ENCODE results near the gene FRAS1. TPM values are rescaled to one million over a fixed set of nuclear protein-coding genes. Genes with fewer than 3 reads are reported as not detected.

FRAS1 gene
- polyA plus RNA-seq, 1 donor from 2014 or later, result 2.8 TPM

- Histone ChIP-seq H3K4me2 (ENCODE audit: low read length) (no peak overlapping the region), H3K4me3 (ENCODE audit: low read length) (no peak overlapping the region), H2AFZ (ENCODE audit: low read depth, low read length) (no peak overlapping the region), H3K27me3 (ENCODE audit: insufficient read depth, low read depth, low read length) (peaks cover 5% of the 10 kb centered on the region), H3K9ac (ENCODE audit: low read length) (no peak overlapping the region), H3K9me2 (ENCODE audit: insufficient read depth, low read length) (no peaks in the 10 kb centered on the region), H3F3A (ENCODE audit: insufficient read depth, low read length, poor library complexity, severe bottlenecking) (no peaks in the 10 kb centered on the region), H3K79me2 (replicated peaks; ENCODE audit: insufficient read depth, low read length) (no peaks in the 10 kb centered on the region), H3K27ac (ENCODE audit: low read length) (no peak overlapping the region), H3K36me3 (ENCODE audit: insufficient read depth, low read length) (no peaks in the 10 kb centered on the region), H4K20me1 (ENCODE audit: insufficient read depth) (no peaks in the 10 kb centered on the region), H3K9me3 (ENCODE audit: low read length) (no peaks in the 10 kb centered on the region)
- TF ChIP-seq MXI1 (conservative IDR thresholded peaks at IDR 0.05; ENCODE audit: poor library complexity, severe bottlenecking) (no peak), RAD21 (conservative IDR thresholded peaks at IDR 0.05) (no peak), EP300 (conservative IDR thresholded peaks at IDR 0.05; ENCODE audit: poor library complexity, severe bottlenecking) (no peak), EZH2 (IDR thresholded peaks at IDR 0.05; ENCODE audit: borderline replicate concordance, insufficient read depth, low read length, poor library complexity, severe bottlenecking) (no peak), REST (IDR thresholded peaks at IDR 0.05; ENCODE audit: borderline replicate concordance) (no peak), TAF1 (IDR thresholded peaks at IDR 0.05; ENCODE audit: low read depth) (no peak), SMC3 (conservative IDR thresholded peaks at IDR 0.05; ENCODE audit: poor library complexity) (no peak), POLR2AphosphoS5 (IDR thresholded peaks at IDR 0.05) (no peak), CTCF (IDR thresholded peaks at IDR 0.05; ENCODE audit: poor library complexity, severe bottlenecking) (no peak)
Observed at GRCh38 chr4:78225236-78225635, 168.1 kb downstream of the FRAS1 start.

DNA sequence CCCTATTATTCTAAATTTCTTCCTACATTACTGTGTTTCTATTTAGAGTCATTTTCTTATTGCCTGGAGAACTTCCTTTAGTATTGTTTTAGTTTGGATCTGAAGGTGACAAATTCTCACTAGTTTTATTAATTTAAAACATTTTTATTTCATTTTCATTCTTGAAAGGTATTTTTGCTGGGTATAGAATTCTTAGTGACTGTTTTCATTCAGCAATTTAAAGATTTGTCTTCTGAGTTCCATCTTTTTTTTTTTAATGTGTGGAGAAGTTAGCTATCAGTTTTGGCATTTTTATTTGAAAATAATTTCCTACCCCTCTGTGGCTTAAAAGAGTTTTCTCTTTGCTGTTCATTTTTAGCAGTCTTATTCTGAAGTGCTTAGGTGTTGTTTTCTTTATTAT lies 169.2 kb downstream of the FRAS1 start:
- Histone ChIP-seq H3K79me2 (replicated peaks; ENCODE audit: insufficient read depth, low read length) (no peaks in the 10 kb centered on the region), H3K27me3 (ENCODE audit: insufficient read depth, low read depth, low read length) (peaks cover 5% of the 10 kb centered on the region), H4K20me1 (ENCODE audit: insufficient read depth) (no peaks in the 10 kb centered on the region), H3K9me2 (ENCODE audit: insufficient read depth, low read length) (no peaks in the 10 kb centered on the region), H3K9ac (ENCODE audit: low read length) (no peak overlapping the region), H3K9me3 (ENCODE audit: low read length) (no peaks in the 10 kb centered on the region), H2AFZ (ENCODE audit: low read depth, low read length) (no peak overlapping the region), H3K36me3 (ENCODE audit: insufficient read depth, low read length) (no peaks in the 10 kb centered on the region), H3K4me2 (ENCODE audit: low read length) (no peak overlapping the region), H3K4me3 (ENCODE audit: low read length) (no peak overlapping the region), H3F3A (ENCODE audit: insufficient read depth, low read length, poor library complexity, severe bottlenecking) (no peaks in the 10 kb centered on the region), H3K27ac (ENCODE audit: low read length) (no peak overlapping the region)
- TF ChIP-seq TAF1 (IDR thresholded peaks at IDR 0.05; ENCODE audit: low read depth) (no peak), RAD21 (conservative IDR thresholded peaks at IDR 0.05) (no peak), CTCF (IDR thresholded peaks at IDR 0.05; ENCODE audit: poor library complexity, severe bottlenecking) (no peak), MXI1 (conservative IDR thresholded peaks at IDR 0.05; ENCODE audit: poor library complexity, severe bottlenecking) (no peak), EP300 (conservative IDR thresholded peaks at IDR 0.05; ENCODE audit: poor library complexity, severe bottlenecking) (no peak), POLR2AphosphoS5 (IDR thresholded peaks at IDR 0.05) (no peak), SMC3 (conservative IDR thresholded peaks at IDR 0.05; ENCODE audit: poor library complexity) (no peak), EZH2 (IDR thresholded peaks at IDR 0.05; ENCODE audit: borderline replicate concordance, insufficient read depth, low read length, poor library complexity, severe bottlenecking) (no peak), REST (IDR thresholded peaks at IDR 0.05; ENCODE audit: borderline replicate concordance) (no peak)

All from neural cell (in vitro differentiated cells).